ENCODE results near the gene PHRF1. TPM values are rescaled to one million over a fixed set of nuclear protein-coding genes. Genes with fewer than 3 reads are reported as not detected.

Gene PHRF1
- total and polyA plus RNA-seq, 11 donors = 11.6 to 21.3 (median 18.1) TPM

DNA sequence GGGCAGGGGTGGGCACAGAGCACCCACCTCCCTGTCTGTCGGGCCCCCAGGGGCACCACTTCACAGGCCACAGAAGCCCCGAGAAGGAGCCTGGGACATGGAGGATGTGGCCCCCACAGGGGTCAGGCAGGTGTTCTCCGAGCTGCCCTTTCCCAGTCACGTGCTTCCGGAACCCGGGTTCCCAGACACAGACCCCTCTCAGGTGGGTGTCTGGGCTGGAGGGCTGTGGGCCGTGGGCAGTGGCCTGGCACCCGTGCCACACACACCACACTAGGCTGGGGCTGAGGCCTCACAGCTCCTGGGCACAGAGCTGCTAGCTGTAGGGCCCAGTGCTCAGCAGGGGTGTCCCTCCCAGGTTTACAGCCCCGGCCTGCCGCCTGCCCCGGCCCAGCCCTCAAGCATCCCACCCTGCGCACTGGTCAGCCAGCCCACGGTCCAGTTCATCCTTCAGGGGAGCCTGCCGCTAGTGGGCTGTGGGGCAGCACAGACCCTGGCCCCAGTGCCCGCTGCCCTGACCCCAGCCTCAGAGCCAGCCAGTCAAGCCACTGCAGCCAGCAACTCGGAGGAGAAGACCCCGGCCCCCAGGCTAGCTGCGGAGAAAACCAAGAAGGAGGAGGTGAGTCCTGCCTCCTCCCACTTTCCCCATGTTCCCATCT is 34.0 kb downstream of the PHRF1 start:
- DNase-seq = no peak
- Histone ChIP-seq H3K4me1 (peaks cover 8 to 50% (median 23%) of the 10 kb centered on the region in 12 donors), H3K9me3 (no peaks in the 10 kb centered on the region), H3K36me3 (peaks cover 3 to 96% (median 79%) of the 10 kb centered on the region in 9 donors), H3K4me3 (no peak overlapping the region), H3K27me3 (no peaks in the 10 kb centered on the region), H3K27ac (no peak overlapping the region)
- intact Hi-C loops (cut with DNase I) = loop anchor here in 2 of 10 donors (5.0 kb wide), 2 partner anchors 33 to 82 kb away; partner anchors contain the start of gene PHRF1 (in 1 of the 2)
- TF ChIP-seq CTCF (IDR thresholded peaks at IDR 0.05) = no peak
- TF ChIP-seq POLR2A (IDR thresholded peaks at IDR 0.05) = no peak
- no peak for ATAC-seq
- WGBS, 4 donors = 92 to 96% (median 95%) methylated on average over 11 to 18 of the region's 18 CpGs

DNA sequence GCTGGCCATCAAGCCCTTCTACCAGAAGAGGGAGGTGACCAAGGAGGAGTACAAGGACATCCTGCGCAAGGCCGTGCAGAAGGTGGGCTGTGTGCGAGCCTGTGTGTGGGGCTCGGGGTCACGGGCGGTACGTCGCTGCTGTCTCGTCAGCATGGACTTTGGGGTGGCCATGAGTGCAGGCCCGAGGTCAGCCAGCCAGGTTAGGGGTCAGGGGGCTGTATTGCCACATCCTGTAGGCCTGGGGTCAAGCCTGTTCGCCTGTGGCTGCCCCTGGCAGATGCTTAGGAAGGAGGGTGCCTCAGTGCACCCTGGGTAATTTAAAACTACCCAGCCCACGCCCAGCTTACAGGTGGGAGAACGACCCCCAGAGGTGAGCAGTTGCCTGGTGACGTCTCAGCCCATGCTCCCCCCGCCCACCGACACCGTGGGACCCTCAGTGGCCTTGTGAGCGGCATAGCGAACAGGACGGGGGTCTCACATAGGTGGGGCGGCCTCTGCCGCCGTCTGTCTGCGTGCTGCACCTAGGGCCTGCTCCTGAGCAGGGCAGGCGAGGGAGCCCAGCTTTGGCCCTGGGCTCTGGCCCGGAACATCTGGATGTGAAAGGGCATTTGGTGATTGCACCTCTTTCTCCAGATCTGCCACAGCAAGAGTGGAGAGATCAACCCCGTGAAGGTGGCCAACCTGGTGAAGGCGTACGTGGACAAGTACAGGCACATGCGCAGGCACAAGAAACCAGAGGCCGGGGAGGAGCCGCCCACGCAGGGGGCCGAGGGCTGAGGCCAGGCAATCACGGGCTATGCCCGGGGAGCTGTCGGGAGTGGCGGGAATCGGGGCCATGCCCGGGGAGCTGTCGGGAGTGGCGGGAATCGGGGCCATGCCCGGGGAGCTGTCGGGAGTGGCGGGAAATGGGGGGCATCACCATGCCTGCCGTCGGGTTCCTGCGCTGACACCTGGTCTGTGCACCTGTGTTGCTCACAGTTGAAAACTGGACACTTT is 35.0 kb downstream of the PHRF1 start:
- Histone ChIP-seq H3K4me3 (no peak overlapping the region), H3K27me3 (no peaks in the 10 kb centered on the region), H3K4me1 (peaks cover 8 to 48% (median 25%) of the 10 kb centered on the region in 12 donors), H3K9me3 (no peaks in the 10 kb centered on the region), H3K36me3 (peaks cover 0 to 87% (median 69%) of the 10 kb centered on the region in 9 donors), H3K27ac (no peak overlapping the region)
- no peak for DNase-seq
- TF ChIP-seq POLR2A (IDR thresholded peaks at IDR 0.05) = no peak
- intact Hi-C loops (cut with DNase I) = loop anchor here in 2 of 10 donors (5.0 kb wide), 2 partner anchors 34 to 81 kb away; partner anchors contain the start of gene PHRF1 (in 1 of the 2)
- 88 to 93% (median 91%) methylated on average over 42 to 49 of the region's 49 CpGs for WGBS, 4 donors
- ATAC-seq = no peak

- H3K4me1 ChIP-seq = peaks cover 8 to 49% (median 29%) of the 10 kb centered on the region in 12 donors
- no peaks in the 10 kb centered on the region for H3K27me3 ChIP-seq
- no peaks in the 10 kb centered on the region for H3K9me3 ChIP-seq
- H3K36me3 ChIP-seq = peaks cover 0 to 76% (median 58%) of the 10 kb centered on the region in 9 donors
- peak overlapping the region in 2 of 12 donors; percentile 24 to 42 for H3K27ac ChIP-seq
- ATAC-seq (no peak), DNase-seq (peak in 1 of 5 donors; percentile 63)
- TF ChIP-seq POLR2A (IDR thresholded peaks at IDR 0.05) (no peak), CTCF (IDR thresholded peaks at IDR 0.05) (no peak)
- intact Hi-C loops (cut with DNase I) = loop anchor here in 2 of 10 donors (5.0 kb wide), 2 partner anchors 35 to 80 kb away; partner anchors contain the start of gene PHRF1 (in 1 of the 2)
- H3K4me3 ChIP-seq = no peak overlapping the region
- 70 to 80% (median 74%) methylated on average over 18 to 27 of the region's 27 CpGs for WGBS, 4 donors
These were observed 36.1 kb downstream of the PHRF1 start for GRCh38 chr11:612201-612960.

DNA sequence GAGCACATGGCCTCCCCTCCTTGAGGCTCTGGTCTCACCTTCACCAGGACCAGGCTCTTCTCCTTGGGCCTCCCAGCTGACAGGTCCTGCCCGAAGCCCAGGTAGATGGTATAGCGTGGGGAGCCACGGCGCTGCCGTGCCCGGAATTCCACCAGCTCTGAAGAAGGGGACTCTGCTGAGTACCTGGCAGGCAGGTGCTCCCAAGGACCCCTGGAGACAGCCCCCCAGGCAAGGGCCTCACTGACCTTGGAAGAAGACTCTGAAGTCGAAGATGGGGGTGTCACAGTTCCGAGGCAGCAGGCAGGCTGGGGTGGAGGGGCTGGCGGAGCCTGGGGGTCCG is 36.7 kb downstream of the PHRF1 start:
- WGBS, 4 donors = 90 to 97% (median 95%) methylated on average over 6 to 10 of the region's 10 CpGs

More for the DNA sequence above, 36.7 kb downstream of the PHRF1 start:
- no peak for TF ChIP-seq POLR2A (IDR thresholded peaks at IDR 0.05)
- no peak for TF ChIP-seq CTCF (IDR thresholded peaks at IDR 0.05)
- no peak overlapping the region for H3K4me3 ChIP-seq
- no peak for ATAC-seq
- peak overlapping the region in 5 of 12 donors; percentile 24 to 56 (median 46) for H3K27ac ChIP-seq
- H3K9me3 ChIP-seq = no peaks in the 10 kb centered on the region
- no peak for DNase-seq
- H3K36me3 ChIP-seq = peaks cover 0 to 70% (median 53%) of the 10 kb centered on the region in 9 donors
- peaks cover 8 to 49% (median 29%) of the 10 kb centered on the region in 12 donors for H3K4me1 ChIP-seq
- no peaks in the 10 kb centered on the region for H3K27me3 ChIP-seq
- intact Hi-C loops (cut with DNase I) = loop anchor here in 2 of 10 donors (5.0 kb wide), 2 partner anchors 36 to 79 kb away; partner anchors contain the start of gene PHRF1 (in 1 of the 2)

Measured in heart left ventricle (tissue), 16 donors.